Suprapubic skin (tissue), 3 donors: ENCODE data around the gene NCSTN.

Experiments
- POLR2A ChIP-seq, 2 donors: fragments of 450-650 bp; IDR thresholded peaks; one replicate each; pipeline ENCODE4 v1.6.1; 2017; ENCODE audit warnings: antibody characterized with exemption in 2 of 2, mild to moderate bottlenecking in 2 of 2, moderate library complexity in 2 of 2
- TF ChIP-seq, protein P1 (sequence below), 2 donors: fragments of 200-600 bp in 1 of 2; fragments of 450-650 bp in 1 of 2; sonication (generic) in 1 of 2; IDR thresholded peaks; one replicate each; pipeline ENCODE4 v1.5.1; 2016 to 2019; ENCODE audit warnings: antibody characterized with exemption in 2 of 2, mild to moderate bottlenecking in 1 of 2, moderate library complexity in 1 of 2

- no peak for TF ChIP-seq POLR2A (IDR thresholded peaks at IDR 0.05)
- TF ChIP-seq, protein P1, sequence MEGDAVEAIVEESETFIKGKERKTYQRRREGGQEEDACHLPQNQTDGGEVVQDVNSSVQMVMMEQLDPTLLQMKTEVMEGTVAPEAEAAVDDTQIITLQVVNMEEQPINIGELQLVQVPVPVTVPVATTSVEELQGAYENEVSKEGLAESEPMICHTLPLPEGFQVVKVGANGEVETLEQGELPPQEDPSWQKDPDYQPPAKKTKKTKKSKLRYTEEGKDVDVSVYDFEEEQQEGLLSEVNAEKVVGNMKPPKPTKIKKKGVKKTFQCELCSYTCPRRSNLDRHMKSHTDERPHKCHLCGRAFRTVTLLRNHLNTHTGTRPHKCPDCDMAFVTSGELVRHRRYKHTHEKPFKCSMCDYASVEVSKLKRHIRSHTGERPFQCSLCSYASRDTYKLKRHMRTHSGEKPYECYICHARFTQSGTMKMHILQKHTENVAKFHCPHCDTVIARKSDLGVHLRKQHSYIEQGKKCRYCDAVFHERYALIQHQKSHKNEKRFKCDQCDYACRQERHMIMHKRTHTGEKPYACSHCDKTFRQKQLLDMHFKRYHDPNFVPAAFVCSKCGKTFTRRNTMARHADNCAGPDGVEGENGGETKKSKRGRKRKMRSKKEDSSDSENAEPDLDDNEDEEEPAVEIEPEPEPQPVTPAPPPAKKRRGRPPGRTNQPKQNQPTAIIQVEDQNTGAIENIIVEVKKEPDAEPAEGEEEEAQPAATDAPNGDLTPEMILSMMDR (IDR thresholded peaks at IDR 0.05), result no peak
Measured at GRCh38 chr1:160340146-160340545, 3.0 kb upstream of the NCSTN start.
